NCI-H510A treated with DMSO at 0.1 percent for 48 hours (cell line): Measurements from ENCODE around the gene GNRHR.
"Not testable (repeated sequence)": the region's sequence is repeated elsewhere in the genome, so short reads cannot be mapped to it uniquely, and the experiment has no call there.

Experiments used
- DNase-seq: peaks from one replicate; lab custom pipeline; 2025; lab: John Stamatoyannopoulos, UW

The GNRHR gene, protein sequence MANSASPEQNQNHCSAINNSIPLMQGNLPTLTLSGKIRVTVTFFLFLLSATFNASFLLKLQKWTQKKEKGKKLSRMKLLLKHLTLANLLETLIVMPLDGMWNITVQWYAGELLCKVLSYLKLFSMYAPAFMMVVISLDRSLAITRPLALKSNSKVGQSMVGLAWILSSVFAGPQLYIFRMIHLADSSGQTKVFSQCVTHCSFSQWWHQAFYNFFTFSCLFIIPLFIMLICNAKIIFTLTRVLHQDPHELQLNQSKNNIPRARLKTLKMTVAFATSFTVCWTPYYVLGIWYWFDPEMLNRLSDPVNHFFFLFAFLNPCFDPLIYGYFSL

DNA sequence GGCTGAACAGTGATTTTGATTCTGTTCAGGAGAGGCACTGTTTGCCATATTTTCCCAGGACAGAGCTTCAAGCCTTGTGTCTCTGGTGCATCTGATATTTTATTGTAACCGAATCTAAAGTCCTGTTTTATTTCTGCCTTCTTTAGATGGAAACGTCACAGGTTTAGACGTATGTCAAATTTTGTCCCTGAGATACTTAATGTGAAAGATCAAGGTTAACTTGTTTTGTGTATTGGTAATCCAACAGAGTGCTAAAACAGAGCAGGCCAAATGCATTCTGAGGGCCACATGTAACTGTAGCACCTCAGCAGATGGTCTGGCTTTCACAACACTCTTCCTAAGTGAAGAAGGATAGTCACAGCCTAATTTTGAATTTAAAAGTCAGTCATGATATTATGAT is at the start of gene GNRHR:
TSS of gene GNRHR (minus strand) at position 101 of the 400 bp plus-strand sequence. CDS start at position 48, 53 bp downstream.
- DNase-seq: no peak

DNA sequence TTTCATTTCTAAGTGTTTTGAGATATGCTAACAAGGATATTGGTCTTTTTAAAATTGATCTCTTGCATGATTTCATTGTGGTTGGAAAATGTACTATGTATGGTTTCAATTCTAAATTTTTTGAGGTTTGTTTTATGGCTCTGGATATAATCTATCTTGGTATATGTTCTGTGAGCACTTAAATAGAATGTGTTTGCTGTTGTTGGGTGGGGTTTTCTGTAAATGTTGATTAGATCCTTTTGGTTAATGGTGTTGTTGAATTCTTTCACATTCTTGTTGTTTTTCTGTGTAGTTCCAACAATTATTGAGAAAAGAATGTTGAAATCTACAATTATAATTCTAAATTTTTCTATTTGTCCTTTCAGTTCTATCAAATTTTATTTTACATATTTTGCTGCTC is 42.6 kb upstream of the GNRHR start:
- DNase-seq: no peak

DNA sequence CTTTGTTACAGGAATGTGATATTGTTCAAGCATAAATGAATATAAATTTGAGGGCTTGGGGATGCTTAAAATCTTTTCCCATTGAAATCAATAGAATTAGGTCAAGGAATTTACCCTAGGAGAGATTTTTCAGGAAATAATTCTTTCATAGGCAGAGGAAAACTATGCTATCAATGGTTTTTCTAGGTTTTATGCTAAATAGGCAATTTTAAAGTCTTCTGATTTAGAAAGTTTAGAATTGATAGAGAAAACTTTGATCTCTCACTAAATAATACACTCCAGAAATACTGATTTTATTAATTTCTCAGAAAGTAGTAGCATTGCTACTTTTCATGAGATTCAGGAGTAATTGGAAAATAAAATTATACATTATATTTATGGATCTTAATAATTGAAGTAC is 36.5 kb upstream of the GNRHR start:
- DNase-seq: no peak

DNA sequence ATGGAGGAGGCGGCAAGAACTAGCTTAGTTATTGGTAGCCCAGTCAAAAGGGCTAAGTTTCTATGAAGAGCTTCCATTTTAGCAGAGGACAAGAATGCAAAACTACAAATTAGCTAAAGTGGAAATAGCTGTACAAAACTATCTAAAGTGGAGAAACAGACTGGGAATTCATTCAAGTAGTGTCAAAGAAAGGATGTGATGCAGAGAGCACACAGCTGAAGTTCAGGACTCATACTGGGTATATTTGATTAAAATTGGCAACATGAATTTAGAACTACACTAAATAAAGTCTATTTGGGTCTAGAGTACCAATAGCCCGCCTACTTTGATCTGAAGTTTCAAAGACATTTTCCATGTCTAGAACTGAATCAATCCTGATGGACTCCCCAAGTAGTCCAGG is 33.1 kb upstream of the GNRHR start:
- DNase-seq: no peak

DNA sequence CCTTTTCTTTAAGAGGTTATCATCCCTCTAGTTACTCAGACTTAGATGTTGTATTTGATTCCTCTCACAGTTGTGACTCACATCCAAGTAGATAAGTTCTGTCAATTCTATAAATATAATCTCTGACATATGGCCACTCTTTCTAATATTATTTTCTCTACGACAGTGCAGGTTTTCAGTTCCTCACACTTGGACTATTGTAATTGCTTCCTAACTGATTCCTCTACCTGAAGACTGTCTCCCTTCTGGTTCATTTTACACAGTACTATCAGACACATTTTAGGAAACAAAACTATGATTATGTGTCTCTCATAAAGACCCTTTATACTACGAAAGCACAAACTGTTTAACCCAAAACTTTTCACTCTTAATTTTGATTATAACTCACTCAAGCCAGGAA is 31.3 kb upstream of the GNRHR start:
- DNase-seq: no peak

DNA sequence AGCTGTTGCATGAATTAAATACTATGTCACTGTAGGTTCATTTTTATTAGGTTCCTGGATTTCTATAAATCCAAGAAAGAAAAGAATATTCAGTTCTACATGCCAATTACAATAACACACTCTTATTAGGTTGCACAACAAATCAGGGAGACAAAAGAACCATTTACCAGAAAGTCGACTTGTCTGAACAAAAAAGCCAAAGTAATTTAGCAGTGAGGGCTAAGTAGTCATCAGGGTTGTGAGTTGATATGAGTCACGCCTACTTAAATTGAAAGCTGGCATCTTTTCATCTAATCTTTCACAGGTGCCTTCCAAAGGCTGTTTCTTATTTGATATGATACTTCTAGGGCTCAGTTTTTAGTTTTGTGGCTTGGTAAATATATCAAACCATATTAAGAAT is 25.4 kb upstream of the GNRHR start:
- DNase-seq: no peak

DNA sequence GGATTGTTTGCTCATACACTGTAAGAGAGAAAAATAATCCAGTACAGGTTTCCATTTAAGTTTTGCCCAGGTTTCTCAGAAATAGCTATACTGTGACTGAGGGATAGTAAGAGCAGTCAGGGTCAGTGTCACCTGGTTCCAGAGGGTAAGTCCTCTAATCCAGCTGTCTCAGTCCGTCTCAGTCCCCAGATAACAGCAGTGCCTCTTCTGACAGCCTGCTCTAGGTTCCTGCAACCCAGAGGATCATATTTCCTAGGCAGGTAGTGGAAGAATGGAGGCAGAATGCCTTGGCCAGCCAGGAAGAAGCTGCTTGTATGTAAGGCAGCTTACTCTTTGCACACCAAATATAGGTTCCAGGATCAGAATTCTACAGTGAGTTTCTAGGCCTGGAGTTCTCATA is 22.6 kb upstream of the GNRHR start:
- peak; percentile 36 for DNase-seq

DNA sequence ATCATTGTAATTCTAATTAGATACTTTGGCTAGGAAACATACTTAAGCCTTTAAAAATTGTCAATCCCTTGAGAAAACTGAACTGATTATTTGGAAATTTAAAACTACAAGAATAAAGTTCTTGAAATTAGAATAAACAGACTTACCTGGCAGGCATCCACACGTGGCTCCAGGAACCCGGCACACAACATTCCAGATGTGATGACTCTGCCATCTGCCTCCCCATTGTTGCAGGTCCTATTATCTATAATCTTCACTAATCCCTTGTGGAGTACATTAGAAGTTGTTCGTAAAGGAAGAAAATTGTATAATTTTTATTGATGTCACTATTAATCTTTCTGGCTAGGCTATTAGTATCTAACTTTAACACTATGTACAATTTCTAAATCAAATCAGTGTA is 16.2 kb upstream of the GNRHR start:
- no peak for DNase-seq

DNA sequence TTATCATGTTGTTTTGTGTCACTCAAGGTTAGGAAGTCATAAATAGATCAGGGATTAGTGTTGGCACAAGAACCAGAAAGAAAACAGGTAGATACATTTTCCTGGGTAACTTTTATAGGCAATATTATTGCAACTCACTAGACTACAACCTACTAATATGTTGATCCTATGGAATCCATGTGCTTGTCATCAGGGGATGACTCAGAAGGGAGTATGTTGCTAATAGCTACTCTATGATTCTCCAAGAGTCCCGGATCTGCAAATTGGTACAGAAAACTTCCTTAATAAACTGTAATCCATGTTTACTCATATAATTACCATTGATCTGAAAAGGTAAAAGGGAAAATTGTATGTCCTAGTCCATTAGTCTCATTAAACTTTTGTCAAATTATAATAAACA is 11.7 kb upstream of the GNRHR start:
- no peak for DNase-seq

DNA sequence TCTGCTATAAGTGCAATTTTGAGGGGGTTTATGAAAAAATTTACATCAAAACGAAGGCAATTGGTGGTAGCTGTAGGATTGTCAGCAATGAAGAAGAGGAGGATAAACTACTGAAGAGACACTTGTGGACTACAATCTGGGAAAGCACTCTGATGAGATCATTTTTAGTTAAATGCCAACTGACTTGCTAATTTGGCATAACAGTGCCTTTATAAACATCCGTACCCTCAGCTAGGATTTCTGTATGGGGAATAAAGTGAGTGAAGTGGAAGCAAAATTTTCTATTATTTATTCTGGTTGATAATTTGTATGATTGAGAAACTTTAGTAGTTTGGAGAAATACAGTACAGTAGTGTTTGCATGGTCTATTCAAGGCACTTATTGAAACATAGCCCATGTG is 11.2 kb upstream of the GNRHR start:
- DNase-seq: no peak

DNA sequence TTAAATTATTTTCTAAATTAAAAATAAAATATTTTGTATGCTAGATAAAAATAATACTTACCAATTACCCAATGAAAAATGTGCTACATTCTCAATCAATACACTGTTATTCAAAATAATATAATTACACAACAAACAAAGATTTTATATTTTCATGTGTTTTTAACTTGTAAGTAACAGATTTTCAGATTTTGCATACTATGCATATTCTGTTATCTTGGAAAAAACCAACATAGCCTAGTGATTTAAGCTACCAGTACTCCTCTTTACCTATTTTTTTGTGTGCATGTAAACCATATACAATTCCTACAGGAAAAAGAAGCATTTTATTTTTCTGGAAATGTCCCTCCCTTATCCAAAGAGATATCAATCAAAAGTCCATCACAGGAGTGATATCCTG is 10.0 kb upstream of the GNRHR start:
- DNase-seq: no peak

DNA sequence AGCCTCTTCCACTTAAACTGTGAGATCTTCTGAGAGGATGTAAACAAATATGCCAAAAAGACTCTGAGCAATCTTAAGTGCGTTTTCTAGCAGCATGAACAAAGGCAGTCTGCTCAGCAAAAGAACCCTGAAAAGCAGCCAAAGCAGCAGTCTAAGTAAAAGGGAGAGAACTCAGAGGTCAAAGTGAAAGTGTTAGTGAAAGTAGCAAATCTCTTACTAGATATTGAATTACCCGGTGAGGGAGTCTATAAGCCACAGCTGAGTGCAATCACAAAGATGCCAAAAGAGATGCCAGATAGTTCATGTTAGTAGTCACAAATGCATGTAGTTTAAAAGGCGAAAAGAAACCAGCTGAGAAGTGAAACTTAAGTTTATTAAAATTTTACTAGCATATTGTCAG is 7.9 kb upstream of the GNRHR start:
- no peak for DNase-seq

DNA sequence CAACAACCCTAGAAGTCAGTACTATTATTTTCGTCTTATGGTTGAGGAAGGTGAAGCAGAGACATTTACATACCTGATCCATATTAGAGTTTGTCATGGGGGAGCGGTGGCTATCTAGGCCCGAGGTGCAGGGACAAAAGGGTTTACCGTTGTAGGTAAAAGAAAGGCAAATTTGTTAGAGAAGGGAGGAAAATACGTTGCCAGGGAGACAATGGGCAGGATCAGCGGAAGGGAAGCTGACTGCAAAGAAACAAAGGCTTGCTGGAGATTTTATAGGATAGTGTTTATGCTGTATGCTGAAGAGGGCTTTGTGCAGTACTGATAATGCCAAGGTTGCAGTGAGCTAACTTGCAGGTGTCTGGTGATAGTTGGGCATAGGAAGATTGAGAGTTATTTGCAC is 2.8 kb upstream of the GNRHR start:
- not testable (repeated sequence) for DNase-seq

DNA sequence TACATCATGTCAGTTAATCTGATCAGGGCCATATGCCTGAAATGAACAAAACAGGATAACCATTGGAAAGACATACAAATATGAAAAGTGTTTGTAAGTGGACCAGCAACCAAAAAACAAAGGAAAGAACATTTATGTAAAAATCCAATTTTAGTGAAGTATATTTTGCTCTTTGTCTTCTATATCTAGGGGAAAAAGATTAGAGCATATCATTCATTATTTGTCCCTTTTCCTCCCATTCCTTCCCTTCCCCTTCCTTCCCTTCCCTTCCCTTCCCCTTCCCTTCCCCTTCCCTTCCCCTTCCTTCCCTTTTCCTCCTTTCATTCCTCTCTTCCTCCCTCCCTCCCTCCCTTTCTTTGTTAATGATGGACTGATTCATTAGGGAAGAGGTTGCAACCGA is 1.8 kb upstream of the GNRHR start:
- DNase-seq: no peak

DNA sequence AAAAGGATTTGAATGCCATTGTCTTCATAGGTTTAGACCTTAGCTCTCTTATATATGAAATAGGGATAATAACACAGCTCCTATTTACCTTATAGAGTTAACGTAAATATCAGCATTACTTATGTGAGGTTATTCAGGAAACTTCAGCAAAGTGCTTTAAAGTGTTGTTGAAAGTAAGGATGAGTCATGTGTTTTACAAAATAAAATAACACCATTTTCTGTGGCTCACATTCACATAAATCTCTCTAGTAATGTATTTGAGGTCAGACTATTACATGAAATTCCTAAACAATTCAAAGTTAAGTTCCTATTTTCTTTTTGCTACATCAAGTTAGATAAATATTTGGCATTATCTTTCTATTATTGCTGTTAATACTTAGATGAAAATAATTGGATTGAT is 2.9 kb downstream of the GNRHR start:
- no peak for DNase-seq

DNA sequence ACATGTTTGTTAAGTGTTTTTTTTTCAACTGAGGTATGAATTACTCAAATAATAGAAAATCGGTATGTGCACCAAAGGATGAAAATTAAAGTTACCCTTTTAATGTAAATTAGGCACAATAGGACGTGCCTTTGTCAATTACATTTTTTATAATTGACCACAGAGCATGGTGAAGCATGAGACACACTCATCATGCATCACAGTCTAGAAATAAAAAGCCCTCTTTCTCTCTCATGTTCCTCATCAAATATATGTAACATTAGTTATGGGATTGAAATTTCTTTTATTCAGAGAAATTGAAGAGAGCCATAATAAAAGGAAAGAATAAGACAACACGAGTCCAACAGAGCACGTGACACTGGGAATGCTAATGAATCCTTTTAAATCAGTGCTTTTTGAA is 3.5 kb downstream of the GNRHR start:
- DNase-seq: no peak

DNA sequence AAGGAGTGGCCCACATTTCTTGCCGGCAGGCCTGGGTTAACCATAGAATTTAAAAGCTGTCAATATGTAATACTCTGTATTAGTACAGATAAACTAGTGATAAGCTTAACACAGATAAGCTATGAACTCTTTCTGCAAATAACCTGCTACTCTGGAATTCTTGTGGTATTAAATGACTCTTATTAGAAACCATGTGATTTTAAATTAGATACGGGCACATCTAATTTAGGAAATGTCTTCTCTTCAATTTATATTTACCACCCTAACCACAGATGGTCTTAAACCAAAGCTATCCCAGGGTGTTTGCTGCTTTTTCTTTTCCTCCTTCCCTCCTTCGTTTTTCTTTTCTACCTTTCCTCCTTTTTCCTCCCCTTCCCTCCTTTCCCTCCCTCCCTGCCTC is 4.9 kb downstream of the GNRHR start:
- DNase-seq: no peak

DNA sequence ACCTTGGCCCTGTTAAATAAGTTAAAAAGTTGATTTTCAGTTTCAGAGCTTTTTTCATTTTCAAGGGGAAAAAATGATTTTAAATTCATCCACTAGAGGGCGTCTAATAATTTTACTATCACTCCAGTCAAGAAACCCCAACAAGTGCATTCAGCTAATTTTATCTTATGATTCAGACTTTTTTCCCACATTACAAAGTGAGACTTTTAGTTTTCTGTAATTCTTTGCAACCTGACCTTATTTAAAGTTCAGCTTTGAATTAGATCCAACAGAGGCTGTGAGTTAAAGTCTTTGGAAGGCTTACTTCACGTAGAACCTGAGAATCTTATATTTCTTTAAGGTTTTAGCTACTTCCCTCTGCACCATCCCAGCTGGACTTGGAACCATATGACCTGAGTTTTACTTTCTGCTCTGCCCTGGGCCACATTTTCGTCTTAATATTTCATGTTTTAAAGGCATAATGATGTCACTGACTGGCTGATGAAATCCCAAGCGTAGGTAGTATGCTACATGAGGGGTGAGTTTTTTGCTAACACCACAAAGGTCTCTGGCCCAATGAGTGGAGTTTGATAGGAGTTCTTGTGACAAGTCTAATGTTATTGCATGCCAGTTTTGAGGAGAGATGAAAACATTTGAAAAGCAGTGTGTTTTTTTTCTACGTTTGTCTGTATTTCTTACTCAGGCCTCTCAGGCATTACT is 7.2 kb downstream of the GNRHR start:
- DNase-seq: peak; percentile 49

DNA sequence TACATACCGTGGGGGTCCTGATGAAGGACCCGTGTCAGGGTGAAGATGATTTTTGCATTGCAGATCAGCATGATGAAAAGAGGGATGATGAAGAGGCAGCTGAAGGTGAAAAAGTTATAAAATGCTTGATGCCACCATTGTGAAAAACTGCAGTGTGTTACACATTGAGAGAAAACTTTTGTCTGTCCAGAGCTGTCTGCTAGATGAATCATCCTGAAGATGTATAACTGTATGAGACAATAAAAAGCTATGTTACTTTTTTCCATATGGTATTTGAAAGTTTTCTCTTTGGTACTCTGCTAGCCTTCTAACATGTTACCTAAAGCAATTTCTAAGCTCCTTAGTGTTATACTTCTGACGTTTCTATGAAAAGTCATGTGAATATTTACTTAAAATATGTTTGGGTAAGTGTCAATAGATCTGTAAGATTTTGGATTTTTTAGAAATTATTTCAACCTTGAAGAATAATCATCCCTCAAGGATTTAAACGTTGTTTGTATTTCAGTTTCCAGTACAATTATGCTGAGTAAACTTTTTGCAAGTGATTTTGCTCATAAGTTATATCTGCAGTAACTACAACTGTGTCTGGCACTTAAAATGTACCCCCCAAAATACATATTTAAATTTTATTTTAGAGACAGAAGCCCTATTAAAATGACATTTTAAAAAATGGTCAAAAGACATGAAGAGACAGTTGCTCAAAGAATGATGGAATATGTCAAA is 9.5 kb downstream of the GNRHR start:
- DNase-seq: no peak

DNA sequence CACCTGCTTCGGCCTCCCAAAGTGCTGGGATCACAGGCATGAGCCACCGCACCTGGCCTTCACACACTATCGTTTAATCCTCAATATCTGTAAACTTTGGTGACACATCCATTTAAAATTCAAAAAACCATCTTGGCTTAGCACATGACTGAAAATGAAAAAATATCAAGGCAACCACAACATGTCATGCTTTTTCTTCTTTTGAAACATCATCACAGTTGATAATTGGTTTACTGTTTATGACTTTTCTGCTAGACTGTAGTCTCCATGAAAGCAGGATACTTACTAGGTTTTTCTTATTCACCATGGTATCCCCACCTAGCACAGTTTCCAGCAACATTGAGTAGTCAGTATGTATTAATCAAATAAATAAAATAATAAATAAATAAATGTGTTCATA is 11.0 kb downstream of the GNRHR start:
- no peak for DNase-seq

DNA sequence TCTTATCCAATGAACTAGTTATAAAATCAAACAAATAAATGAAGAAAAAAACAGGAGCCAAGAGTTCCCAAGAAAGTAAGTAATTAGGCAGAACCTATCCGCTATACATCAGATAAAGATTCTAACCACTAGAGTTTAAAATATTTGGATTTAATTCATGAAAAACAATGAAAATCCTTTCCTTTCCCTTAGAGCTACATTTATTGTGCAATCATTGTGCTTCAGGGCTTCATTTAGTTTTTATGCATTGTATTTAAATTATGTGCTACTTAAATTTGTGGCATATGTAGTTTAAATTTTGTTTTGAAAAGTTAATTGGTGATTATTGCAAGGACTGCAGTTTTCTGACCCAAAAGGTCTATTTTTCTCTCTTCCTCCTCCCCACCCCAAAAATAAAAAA is 17.9 kb downstream of the GNRHR start:
- DNase-seq: no peak

DNA sequence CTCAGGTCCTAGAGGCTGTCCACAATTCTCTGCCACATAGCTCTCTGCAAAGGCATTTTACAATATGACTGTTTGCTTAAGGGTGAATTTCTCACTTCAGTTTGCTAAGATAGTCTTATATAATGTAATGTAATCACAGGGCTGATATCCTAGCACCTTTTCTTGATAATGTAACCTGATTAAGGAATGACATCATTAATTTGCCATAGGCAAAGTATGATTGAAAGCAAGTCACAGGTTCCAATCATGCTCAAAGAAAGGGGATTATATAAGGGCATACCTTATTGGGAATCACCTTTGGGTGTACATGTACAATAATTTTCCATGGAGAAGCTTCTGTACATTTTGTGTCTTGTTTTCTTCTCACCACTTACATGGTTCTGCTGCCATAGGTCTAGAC is 18.9 kb downstream of the GNRHR start:
- no peak for DNase-seq

DNA sequence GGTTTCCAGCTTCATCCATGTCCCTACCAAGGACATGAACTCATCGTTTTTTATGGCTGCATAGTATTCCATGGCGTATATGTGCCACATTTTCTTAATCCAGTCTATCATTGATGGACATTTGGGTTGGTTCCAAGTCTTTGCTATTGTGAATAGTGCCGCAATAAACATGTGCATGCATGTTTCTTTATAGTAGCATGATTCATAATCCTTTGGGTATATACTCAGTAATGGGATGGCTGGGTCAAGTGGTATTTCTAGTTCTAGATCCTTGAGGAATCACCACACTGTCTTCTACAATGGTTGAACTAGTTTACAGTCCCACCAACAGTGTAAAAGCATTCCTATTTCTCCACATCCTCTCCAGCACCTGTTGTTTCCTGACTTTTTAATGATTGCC is 23.7 kb downstream of the GNRHR start:
- not testable (repeated sequence) for DNase-seq
